ENCODE measurements around the gene MED23.

Gene MED23

GRCh38 chr6:131641554-131641953 is 13.5 kb upstream of the MED23 start:
- DNase-seq (ENCODE audit: low spot score), result no peak

GRCh38 chr6:131640576-131640975 is 12.5 kb upstream of the MED23 start:
- DNase-seq (ENCODE audit: low spot score), result no peak

DNA sequence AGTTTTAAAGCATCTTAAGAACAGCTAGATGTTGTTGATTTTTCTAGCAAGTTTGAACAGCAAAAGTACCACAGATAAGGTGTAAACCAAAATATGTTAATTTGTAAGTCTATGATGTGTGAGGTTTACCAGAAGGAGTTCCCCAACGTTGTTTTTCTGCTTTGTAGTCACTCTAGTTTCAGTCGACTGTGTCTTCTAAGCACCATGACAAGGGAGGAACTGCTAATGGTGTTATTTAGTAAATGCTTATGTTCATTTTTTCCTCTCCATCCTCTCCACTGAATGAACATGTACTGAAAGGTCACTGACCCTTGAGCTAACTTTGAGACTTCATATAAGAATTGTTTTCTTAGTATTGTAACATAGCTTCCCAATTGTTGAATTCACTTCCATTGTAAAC is 12.1 kb upstream of the MED23 start:
- no peak for DNase-seq (ENCODE audit: low spot score)

DNA sequence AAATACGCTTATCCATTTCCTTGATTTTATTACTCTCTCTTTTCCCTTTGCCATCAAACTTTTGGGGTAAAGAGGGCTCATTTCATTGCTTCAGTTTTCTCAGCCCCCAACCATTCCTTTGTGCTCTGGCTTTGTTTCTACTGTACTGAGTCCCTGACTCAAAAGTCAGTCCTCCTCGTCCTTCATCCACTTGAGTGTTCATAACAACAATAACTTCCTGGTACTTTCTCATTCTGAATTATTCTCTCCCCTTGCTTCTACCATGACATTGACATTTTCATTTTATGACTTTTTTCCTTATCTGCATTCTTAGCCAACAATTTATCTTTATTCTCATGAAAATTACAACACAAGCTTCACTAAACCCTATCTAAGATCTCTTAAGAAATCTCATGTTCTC is 10.0 kb upstream of the MED23 start:
- no peak for DNase-seq (ENCODE audit: low spot score)

GRCh38 chr6:131636880-131637792 is 9.1 kb upstream of the MED23 start, which contains the start of gene ENPP3:
Gene ENPP3 (plus strand): TSS chr6:131637302. CDS start chr6:131637385, 83 bp downstream.
- peak; percentile 38 for DNase-seq (ENCODE audit: low spot score)

- DNase-seq (ENCODE audit: low spot score), result no peak
Observed at GRCh38 chr6:131635384-131636340, 7.6 kb upstream of the MED23 start.

GRCh38 chr6:131631625-131632289 is 3.7 kb upstream of the MED23 start:
- DNase-seq (ENCODE audit: low spot score), result no peak

DNA sequence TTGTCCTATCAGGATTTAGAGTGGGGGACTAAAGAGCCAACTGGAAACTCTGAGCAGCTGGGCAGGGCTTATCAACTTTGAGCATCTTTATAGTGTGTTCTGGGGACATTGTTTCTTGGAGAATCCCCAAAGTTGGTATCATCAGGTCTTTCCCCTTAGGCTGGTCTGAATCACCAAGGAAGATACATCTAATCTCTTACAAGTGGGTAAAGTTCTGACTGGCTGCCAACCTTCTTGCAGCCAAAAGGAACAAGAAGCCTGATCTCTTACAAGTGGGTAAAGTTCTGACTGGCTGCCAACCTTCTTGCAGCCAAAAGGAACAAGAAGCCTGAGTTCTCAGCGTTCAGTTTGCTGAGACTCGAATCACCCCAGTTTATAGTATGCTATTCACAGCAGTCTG is 1.6 kb upstream of the MED23 start:
- DNase-seq (ENCODE audit: low spot score), result no peak

DNA sequence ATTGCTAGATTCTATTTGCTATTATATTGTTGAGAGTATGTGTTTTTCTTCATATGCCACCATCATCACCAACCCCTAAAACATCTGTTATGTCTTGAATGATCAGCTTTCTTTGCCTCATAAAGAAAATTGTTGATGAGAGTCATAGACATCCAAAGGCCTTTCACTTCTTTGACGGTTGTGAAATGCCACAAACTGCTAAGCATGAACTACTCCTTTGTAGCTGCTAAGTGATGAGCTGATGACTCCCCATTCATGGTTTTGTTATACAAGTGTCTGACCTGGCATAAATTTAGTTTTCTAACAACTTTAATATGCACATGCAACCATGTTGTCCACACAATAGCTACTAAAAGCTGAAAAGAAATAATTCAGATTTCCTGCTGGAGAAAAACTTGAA is 684 bp upstream of the MED23 start:
- DNase-seq (ENCODE audit: low spot score), result no peak

GRCh38 chr6:131615275-131615674 is 12.8 kb downstream of the MED23 start:
- no peak for DNase-seq (ENCODE audit: low spot score)

GRCh38 chr6:131613296-131613925 is 14.6 kb downstream of the MED23 start:
- DNase-seq (ENCODE audit: low spot score), result no peak

- no peak for DNase-seq (ENCODE audit: low spot score)
Observed at GRCh38 chr6:131602781-131603312, 25.2 kb downstream of the MED23 start.

- DNase-seq (ENCODE audit: low spot score), result no peak
Observed at GRCh38 chr6:131600716-131601115, 27.3 kb downstream of the MED23 start.

DNA sequence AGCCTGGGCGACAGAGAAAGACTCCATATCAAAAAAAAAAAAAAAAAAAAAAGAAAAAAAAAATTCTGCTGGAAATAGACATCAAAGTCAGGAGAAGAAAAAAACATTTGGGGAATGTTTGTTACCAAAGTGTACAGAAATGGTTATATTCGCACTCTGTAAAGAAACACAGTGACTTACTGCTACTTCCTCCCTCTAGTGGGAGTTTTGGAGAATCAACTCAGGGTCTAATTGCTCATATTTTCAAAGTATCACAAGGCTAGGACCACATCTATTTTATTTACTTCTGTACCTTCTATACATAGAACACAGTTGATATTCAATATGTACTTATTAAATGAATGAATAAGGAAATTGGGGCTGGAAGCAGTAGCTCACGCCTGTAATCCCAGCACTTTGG is 30.6 kb downstream of the MED23 start:
- peak; percentile 8 for DNase-seq (ENCODE audit: low spot score)

DNA sequence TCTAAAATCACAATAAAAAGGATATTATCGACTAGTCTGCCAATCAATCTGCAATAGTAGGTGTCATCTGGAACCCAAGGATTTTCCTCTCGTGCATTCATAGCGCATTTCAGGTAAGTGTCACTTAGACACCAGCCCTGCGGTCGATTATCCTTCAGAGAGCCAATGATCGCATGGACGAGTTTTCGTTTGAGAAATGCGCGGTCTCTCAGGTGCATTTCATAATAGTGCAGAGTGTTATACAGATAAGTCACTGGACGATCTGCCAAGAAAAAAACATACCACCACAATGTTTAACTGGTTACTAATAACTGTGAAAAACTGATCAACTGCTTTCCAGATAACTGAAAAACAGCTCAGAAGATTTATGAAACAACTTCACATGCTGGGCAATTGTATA is 34.0 kb downstream of the MED23 start:
- no peak for DNase-seq (ENCODE audit: low spot score)

DNA sequence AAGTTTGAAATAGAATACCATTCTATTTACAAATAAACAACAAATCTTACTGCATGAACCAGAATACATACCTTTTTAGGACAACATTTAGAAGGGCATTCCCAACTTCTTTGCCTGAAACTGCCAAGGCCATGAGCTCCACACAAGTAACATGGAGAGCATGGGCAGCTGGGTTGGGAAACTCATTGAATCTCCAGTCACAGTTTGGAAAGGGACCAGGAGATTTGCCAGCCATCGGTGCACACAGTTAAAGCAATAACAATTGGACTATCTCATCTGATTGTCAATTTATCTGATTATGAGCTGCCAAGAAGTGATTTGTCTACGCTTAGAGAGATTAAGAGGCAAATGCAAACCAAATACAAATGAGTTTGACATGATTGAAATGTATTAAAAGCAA is 35.1 kb downstream of the MED23 start:
- no peak for DNase-seq (ENCODE audit: low spot score)

DNA sequence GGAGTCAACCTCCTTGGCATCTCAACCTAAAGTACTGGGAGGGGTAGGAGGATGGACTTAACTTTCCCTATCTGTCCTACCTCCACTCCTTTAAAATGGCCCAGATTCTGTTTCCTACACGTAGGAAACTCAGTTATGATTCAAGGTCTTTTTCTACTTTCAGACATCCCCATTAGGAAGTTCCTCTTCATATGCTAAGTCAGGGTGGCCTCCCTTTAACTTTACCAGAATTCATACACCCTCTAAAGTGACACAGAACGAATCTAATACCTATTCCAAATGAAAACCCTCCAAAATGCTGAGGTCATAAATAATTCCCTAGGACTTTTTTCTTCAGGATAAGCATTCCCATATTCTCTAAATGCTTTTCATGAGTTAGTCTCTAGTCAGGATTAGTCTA is 39.4 kb downstream of the MED23 start:
- no peak for DNase-seq (ENCODE audit: low spot score)

DNA sequence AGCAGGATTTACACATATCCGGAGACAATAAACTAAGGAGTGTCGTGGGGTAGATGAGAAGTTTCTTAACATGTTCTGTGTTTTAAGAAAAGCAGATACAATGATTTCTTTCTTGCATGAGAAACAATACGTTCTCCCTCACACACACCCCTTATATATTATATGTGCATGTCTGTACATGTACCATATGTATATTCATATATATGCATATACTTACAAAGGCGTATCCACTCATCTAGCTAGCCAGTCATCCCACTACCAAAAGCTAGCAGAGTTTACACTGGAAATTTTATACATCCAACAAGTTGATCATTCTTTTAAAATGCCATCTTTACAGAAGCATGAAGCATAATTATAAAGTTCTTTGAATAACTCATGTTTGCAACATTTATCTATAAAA is 40.1 kb downstream of the MED23 start:
- DNase-seq (ENCODE audit: low spot score), result no peak

- no peak for DNase-seq (ENCODE audit: low spot score)
Observed at GRCh38 chr6:131586543-131586942, 41.5 kb downstream of the MED23 start.

DNA sequence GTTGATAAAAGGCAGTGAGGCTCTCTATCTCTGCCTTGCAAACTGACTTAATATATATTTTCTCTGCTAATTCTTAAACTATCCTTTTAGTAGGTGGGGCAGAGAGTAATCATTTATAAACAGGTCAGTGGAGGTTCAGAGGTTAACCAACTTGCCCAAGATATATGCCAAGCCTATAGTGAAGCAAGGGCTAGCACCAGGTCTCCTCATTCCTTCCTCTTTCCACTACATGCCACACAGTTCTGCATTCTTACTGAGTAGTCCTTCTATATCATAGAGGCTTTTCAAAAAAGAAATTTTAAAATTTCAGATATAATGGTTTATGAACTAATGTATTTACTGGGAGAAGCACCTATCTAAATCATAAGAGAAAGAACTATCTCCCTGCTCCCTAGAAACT is 46.5 kb downstream of the MED23 start:
- no peak for DNase-seq (ENCODE audit: low spot score)

- DNase-seq (ENCODE audit: low spot score), result peak; percentile 28
Observed at GRCh38 chr6:131575834-131576478, 52.1 kb downstream of the MED23 start.

All from HuH-7 (cell line).